GM18868 (cell line): ENCODE results near the gene SEM1.
"Not testable (repeated sequence)": the region's sequence is repeated elsewhere in the genome, so short reads cannot be mapped to it uniquely, and the experiment has no call there.

ENCODE experiments used
- ATAC-seq: cut with Tn5 transposase; IDR thresholded peaks from one replicate; pipeline ENCODE4 v1.9.1; 2021; ENCODE audit warnings: mild to moderate bottlenecking, moderate library complexity; ENCODE audit not compliant: unreplicated experiment

Gene SEM1

DNA sequence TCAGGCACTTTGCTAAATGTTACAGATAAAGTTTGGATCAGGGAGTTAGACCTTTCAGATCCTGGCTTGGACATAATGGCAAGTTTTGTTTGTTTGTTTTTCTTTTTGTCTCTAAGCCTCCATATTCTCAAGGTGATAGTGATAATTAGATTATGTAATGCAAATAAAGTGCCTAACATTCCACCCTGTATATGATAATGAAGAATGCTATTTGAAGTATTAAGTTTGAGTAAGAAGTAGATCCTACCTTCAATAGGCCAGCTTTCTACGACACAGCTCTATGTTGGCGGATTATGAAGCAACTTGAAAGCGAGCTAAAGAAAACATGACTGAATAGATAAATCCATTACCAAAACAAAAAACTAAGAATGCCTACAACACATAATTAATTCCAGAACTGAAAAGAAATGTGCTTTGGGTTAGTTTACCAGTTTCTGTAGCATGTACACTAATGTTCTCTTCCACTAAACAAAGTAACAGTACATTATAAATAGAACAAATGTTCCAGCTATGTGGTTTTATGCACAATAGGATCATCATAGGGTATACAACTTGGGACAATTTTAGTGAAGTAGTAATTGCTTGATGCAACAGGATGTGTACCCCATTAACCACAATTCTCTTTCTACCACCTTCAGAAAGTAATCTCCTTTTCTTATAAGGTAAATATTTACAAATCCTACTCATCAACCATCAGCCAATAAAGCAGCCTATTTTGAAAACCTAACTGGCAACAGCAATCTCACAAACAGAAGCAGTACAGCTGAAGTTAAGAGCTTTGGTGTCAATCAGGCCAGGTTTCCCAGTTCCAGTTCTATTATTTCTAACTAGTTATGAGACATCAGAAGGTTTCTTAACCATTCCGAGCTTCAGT is 1.5 kb downstream of the SEM1 start:
- no peak for ATAC-seq

DNA sequence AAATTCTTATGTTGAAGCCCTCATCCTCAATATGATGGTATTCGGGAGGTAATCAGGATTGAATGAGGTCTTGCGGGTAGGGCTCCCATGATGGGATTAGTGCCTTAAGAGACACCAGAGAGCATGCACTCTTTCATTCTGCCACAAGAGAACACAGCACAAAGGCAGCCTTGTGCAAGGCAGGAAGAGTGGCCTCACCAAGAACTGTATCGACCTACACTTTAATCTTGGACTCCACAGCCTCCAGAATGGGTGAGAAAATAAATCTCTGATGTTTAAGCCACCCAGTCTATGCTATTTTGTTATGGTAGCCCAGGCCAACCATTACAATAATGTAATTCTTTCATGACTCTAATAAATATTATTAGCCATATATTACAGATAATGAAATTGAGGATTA is 8.4 kb downstream of the SEM1 start:
- ATAC-seq: no peak

DNA sequence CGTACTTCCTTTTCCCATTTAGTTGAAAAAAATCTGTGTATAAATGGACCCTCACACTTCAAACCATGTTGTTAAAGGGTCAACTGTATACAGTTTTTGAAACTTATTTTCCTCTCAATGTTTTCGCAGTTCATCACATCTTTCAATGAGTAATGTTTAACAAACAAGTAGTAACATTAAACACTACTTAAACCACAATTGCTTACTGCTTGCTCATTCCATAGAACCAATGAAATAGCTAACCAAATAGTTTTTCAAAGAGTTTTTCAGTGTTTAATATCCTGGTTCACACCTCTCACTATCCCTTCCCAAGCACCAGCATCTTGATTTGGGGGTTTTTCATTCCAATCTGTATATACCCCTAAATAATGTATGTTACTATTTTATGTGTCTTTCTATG is 9.1 kb downstream of the SEM1 start:
- ATAC-seq: no peak

DNA sequence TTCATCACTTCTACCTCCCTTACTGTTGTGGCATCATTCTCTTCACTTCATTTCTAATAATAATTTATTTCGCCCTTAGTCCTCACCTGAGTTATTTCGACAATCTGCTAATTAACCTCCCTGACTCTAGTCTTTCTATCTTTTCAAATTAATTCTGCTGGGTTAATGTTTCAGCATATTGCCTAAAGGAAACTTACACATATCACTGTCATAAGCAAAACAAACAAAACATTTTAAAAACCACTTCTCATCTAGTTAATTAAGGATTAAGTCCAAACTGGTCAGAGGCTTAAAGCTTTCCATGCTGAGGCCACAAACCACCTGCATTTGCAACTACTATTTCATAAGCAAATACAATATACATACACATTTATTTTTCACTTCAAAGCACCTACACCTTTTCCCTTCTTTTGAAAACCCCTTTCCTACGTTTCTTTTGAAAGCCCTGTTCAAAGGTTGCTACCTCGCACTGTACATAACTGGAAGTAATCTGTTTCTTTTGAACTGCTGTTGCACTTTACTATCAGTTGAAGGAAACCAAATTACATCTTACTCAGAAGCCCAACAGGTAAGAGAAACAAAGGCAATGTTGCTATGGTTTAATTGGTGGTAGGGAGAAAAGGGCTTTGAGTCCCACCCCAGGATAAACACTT is 10.3 kb downstream of the SEM1 start:
- ATAC-seq: no peak

DNA sequence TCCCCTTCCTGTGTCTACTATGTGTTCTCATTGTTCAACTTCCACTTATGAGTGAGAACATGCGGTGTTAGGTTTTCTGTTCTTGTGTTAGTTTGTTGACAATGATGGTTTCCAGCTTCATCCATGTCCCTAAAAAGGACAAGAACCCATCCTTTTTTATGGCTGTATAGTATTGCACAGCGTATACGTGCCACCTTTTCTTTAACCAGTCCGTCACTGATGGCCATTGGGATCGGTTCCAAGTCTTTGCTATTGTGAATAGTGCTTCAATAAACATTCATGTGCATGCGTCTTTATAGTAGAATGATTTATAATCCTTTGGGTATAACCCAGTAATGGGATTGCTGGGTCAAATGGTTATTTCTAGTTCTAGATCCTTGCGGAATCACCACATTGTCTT is 11.2 kb downstream of the SEM1 start:
- ATAC-seq: not testable (repeated sequence)

DNA sequence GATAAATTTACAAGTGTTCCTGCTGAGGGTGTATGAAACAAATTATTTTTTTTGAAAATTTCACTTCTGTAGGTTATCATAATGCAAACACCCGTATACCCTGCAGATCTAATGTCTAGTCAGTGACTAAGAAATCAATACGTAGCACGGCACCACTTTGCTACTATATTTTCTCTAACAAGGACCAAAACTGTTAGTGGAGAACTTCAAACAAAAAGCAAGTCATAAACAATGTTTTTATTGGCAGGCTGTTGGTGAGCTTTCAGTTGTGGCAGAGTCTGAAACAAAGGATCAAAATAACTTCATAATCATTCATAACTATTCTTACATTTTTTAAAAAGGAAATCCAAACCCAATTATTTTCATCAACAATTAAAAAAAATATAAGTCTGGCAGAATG is 11.8 kb downstream of the SEM1 start:
- no peak for ATAC-seq

DNA sequence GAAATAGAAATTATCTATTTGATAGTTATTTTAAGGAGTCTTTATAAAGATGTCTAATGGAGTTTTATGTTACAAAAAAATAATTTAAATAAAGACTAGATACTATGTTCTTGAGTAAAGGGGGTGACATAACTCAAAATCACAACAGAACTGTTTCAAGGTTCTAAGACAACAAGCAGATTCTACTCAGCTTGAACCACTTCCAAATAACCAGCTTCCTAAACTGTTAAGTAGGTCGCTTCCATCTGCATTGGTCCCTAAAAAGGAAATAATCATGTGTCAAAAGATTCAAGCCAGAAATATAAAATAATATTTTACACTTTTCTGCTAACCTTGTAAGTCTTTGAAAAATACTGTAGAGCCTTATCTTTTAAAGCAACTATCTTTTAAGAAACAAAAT is 14.1 kb downstream of the SEM1 start:
- no peak for ATAC-seq

DNA sequence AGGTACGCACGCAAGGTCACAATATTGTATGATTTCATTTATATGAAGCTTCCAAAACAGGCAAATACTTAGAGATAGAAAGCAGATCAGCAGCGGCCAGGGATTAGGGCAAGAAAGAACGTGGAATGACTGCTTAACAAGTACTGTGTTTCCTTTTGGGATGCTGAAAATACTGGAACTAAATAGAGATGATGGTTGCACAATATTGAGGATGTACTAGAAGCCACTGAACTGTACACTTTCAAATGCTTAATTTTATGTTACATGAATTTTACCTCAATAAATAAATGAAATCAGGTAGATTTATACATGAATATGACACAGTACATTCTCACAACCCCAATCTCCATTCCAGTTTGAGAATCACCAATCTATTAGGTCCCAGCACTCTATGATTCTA is 15.6 kb downstream of the SEM1 start:
- no peak for ATAC-seq

DNA sequence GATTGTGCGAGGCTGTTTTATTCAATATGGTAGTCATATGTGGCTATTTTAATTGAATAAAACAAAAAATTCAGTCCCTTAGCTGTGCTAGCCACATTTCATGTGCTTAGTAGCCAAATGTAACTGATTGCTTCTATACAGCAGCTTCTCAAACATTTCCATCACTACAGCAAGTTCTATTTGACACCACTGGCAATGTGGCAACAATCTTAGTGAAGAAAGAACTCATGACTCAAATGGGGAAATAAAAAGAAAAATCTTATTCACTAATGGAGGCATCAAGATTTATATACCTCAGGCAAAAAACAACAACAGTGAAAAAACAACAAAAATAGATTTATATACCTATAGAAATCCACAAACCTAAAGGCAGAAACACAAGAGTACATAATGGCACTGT is 17.9 kb downstream of the SEM1 start:
- ATAC-seq: no peak

DNA sequence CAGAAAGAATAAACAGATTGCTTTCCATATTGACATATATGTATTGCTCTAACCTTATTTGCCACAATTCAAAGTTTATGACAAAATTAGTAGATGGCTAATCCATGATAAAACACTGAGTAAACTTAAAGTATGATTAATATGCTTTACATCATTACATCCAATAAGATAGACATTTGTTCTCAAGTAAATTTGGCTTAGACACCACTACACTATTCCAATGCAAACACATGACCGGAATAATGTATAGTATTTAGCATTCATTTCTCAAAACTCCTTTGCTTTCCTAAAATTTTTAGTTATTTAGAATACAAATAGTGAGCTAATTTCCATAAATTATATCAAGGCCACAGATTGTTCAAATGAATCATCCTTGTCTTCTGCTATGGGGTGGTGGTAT is 20.2 kb downstream of the SEM1 start:
- ATAC-seq: no peak

DNA sequence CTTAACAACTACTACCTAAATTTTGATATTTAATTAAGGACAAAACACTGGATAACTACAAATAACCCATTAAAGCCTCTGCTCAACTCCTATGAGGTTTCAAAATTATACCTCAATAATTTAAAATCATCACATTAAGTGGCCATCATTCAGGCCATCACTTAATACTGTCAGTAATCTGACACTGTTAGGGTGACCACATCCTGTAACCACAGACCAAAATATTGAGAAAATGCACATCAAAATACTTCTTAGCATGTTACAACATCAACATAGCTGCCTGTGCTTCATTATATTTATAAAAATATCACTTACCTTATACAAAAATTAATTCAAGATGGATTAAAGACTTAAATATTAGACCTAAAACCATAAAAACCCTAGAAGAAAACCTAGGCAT is 23.3 kb downstream of the SEM1 start:
- peak; percentile 40 for ATAC-seq

DNA sequence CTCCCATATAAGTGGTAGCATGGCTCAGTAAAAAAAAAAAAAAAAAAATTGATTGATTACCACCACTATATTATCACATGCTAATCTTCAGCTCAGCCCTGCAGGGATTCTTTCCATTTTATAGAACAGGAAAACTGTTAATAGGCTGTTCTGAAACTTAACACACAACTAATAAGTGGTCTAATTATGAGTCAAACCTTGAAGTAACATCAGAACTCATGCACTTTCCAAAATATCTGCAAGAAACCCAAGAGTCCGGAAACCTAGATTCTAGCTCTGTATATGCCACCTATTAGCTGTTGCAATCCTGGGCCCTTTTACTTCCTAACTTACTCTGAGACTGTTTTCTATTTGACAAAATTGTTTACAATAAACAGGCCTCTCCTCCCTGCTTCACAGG is 23.9 kb downstream of the SEM1 start:
- peak; percentile 92 for ATAC-seq

DNA sequence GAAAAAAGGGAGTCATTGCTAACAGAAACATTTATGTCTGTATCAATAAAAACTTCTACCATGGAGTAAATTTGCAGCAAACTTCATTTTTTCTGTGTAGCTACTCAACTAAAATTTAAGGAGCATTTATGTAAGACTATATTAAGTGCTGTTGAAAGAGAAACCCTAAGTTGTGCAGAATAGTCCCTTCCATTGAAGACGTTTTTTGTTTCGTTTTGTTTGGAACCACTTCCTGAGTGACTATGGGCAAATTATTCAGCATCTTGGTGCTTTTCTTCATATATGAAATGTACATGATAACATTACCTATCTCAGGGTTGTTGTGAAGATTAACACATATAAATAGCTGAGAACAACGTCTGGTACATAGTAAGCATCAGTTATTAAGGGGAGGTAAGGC is 24.3 kb downstream of the SEM1 start:
- ATAC-seq: peak; percentile 76

DNA sequence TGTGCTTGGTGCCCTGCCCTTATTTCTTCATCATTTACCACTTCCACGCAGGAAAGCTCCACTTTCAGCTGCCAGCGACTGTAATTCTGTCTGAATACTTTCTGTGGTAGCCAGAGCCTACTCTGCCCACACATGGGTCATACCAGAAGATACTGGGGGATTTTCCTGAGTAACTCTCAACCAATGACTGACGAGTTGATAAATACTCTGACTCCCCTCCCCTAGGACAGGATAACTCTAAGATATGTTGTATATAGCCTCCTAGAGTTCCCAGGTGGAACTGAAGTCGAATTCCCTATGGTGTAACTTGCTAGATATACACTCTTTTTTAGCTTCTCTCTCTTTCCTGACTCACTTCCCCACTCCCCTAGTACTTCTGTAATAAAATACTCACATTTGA is 29.8 kb downstream of the SEM1 start:
- ATAC-seq: peak; percentile 80

DNA sequence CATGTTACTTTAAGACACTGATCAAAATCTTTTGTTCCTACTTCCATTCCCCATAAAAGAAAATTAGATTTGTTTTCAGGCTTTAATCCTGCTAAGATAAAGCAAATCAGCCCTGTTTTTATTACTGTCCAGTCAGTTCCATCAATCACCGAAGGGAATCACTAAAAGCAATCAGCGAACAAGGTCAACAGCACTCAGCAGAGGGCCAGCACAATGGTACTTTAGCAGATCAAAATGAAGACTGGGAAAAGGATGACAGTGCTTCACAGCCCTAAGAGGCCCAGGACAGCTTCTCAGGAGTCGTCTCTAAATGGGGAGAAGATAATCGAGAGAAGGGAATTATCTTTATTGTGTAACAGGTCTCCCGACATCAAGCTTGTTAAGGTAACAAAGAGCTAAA is 32.7 kb downstream of the SEM1 start:
- no peak for ATAC-seq

DNA sequence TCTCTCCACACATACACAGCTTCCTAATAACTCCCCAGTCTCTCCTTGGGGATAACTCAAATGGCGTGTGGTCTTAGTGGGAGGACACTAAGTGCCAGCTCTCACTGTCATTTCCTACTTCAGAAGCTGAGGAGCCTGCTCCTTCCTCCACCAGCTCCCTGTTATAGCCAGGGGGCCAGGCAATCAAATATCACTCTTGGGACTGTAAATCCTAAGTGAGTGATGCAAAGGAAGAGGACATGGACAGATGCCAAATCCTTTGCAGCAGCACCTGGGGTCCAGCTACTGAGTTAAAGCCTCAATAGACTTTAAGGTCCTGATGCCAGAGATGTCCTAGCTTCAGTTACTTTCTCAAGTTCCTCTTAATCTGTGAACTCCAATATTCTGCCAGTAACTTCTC is 34.1 kb downstream of the SEM1 start:
- ATAC-seq: no peak

DNA sequence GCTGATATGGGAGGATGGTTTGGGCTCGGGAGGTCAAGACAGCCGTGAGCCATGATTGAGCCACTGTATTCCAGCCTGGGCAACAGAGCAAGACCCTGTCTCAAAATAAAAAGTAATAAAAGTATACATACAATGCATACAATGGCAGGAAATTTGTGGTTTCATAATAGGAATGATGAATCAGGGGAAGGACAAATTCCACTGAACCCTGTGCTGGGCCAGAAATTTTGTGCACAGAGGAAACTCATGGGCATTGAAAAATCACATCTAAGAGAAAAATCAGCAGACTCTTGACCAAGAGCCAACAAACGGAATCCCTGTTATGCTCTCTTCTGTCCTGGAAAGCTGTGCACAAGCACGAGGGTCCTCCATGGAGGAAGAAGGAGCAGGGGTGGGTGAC is 35.1 kb downstream of the SEM1 start:
- ATAC-seq: no peak

DNA sequence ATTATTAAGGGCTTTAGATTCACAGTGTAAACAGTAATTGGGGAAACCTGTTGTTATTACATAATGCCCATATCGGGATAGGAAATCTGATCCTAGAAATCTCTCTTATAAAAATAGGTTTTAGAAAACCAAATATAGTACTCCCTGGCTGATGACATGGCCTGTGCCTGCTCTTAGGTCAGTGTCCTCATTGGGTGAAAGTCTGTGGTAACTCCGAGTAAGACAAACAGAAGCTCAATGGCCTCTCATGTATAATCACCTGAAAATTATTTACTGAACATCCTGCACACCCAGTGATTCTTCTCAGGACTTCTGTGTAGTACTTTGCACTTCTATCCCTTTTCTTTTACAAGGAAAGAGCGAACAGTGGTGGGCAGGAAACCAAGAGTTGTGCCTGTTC is 37.8 kb downstream of the SEM1 start:
- no peak for ATAC-seq

DNA sequence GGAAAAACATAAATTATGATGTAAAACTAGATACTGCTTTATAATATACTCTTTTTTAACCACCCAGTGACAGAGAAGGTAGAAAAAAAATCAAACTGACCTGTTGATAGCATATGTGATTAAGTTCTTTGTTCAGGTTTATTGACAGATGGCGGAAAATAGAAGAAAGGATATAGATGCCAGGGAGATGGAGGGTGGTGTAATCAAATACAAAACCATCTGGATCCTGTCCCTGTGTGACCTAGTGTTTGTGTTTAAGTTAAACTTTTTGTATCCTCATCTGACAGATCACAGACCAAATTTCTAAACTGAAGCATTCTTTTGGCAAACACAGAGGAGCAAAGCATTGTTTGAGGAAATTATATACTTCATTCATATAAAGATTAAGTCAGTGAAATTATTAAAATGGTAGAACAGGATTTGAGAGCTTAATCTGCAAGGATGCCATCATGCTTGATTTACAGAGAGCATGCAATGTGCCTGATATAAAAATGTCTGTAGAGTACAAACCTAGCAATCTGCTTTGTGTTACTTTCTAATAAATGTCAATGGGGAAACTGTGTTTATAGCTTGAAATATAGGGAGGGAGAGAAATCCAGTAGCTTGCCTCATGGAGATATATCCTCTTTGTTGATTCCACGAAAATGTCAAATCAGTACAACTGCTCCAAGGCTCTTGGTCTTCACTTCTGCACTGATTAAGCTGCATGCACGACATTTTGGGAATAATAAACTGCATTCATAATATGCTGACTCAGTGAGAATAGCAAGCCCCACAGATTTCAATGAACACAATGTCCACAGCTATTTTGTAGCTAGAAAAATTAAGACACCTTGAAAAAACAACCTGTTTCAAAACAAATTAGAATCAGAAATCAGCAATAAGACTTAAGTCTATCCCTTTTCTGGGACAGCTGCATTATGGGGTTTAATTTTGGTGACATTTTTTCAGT is 39.0 kb downstream of the SEM1 start:
- no peak for ATAC-seq

DNA sequence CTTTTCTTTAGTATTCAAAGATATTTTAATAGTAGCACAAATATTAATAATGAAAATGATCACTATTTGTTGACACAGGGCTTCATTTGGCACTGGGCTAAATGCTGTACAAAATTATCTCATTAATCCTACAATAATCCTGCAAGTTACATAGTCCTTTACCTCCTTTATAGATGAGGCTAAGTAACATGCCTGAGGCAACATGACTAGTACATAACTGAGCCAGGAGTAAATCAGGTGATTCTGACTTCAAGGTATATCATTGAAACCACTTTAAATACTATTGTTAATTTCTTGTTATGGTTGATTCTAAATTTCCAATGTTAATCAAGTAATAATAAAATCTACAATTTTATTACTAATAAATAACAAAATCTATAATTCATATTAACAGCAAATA is 39.8 kb downstream of the SEM1 start:
- ATAC-seq: no peak

DNA sequence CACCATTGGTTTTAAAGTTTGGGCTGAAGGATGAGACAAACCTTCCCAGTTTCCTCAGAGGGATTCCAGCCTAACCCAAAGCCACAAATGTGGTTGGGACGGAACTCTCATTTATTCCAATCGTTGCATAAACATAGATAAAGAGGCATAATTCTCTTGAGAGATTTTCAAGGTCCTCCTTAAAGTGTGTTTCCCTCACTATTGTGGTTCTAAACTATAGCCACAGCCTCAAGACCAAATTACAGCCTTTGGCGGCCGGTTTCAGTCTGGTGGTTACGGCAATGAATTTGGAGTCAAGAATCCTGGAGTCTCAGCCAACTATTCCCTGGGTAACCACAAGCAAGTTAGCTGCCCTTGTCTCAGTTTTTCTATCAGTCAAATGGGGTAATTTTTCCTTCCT is 42.6 kb downstream of the SEM1 start:
- no peak for ATAC-seq

DNA sequence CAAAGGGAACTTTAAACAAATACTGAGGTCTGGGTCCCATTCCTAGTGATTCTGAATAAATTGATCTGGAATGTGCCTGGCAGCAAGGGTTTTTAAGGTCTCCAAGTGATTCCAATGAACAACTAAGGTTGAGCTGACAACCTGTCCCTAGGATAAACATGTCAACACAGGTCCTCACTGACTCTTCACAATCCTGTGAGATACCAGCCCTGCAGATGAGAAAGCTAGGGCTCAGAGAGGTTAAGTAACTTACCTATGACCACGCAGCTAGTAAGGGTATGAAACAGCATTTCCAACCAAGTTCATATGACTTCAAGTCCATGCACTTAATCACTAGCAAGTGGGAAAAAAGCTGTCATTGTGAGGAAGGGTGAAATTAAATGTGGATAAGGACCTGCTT is 44.0 kb downstream of the SEM1 start:
- ATAC-seq: no peak
